AG04450 (cell line): ENCODE measurements around the gene PRKAG2. TPM values are rescaled to one million over a fixed set of nuclear protein-coding genes. Genes with fewer than 3 reads are reported as not detected.
A peak's percentile ranks its signal among the peaks of the same experiment; 100 is the strongest.

Source experiments
- CTCF ChIA-PET: fragments of 300-600, 350-600 bp; formaldehyde crosslinking; extraction: SDS; loops from one replicate; lab custom pipeline; 2022; ENCODE audit warnings: antibody characterized with exemption, inconsistent platforms; lab: Charles Lee
- POLR2A ChIA-PET: fragments of 350-600 bp; formaldehyde crosslinking; extraction: SDS; loops from one replicate; lab custom pipeline; 2021; ENCODE audit warnings: antibody characterized with exemption, inconsistent platforms; lab: Yijun Ruan, JAX
- DNase-seq: peaks from one replicate; pipeline ENCODE4 v3.0.0-alpha.2; 2011; ENCODE audit warnings: low read depth, low spot score
- H3K27ac ChIP-seq: one replicate; pipeline ENCODE4 v1.5.1; 2012; ENCODE audit warnings: low read depth, low read length, control low read depth
- H3K27me3 ChIP-seq: one replicate; pipeline ENCODE4 v1.6.0; 2012; ENCODE audit warnings: low read length; ENCODE audit not compliant: control insufficient read depth, insufficient read depth
- H3K4me3 ChIP-seq: 2 replicates; pipeline ENCODE4 v1.5.1; 2011; ENCODE audit warnings: mild to moderate bottlenecking, low read depth, low read length, control low read depth
- H3K9me3 ChIP-seq: 2 replicates; pipeline ENCODE4 v1.5.1; 2012; ENCODE audit warnings: low read length; ENCODE audit not compliant: control insufficient read depth, insufficient read depth
- polyA plus RNA-seq: library from polyadenylated mRNA; depleted of rRNA; stranded (reverse); fragments of >200 nt; gene quantifications from 2 replicates; pipeline ENCODE4 v1.2.3, GENCODE V29; 2011
- TF ChIP-seq, protein P1 (sequence below): IDR thresholded peaks from 2 replicates; pipeline ENCODE4 v1.5.1; 2011; ENCODE audit warnings: low read depth, low read length, control low read depth, inconsistent platforms

PRKAG2 gene
- polyA plus RNA-seq, 1 experiment = 45.0 TPM

DNA sequence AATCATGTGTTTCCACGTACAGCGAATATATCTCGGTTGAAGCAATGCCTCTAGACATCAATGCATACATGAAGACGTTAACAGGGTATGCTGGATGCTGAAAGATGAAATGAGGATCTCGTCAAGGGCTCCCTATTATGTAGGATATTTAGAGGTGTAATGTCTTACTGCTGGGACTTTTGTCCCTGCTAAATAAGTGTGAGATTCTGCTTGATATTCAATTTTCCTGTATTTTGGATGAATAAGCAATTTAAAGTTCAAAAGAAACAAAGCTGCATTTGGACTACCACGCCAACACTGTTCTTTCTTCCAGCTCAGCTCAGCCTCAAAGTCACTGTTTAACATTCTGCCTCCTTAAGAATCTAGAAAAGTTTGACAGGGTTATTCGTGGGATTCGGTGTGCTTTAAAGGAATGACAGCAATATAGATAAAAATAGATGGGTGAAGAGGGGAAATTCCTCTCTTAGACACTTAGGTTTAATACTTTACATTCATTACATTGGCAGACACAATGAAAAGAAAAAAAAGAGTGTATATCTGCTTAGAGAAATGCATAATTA lies 247.1 kb downstream of the PRKAG2 start:
- DNase-seq = no peak
- Histone ChIP-seq H3K27ac (no peak overlapping the region), H3K9me3 (peaks cover 4% of the 10 kb centered on the region), H3K4me3 (no peak overlapping the region), H3K27me3 (no peaks in the 10 kb centered on the region)
- ChIA-PET CTCF (interaction anchor here (0.6 to 5.5 kb wide), 5 partner anchors 10 to 129 kb away, joined by 3 to 37 read pairs (median 3); no protein-coding TSS in a partner anchor), POLR2A (no interaction called here)
- TF ChIP-seq, protein P1, sequence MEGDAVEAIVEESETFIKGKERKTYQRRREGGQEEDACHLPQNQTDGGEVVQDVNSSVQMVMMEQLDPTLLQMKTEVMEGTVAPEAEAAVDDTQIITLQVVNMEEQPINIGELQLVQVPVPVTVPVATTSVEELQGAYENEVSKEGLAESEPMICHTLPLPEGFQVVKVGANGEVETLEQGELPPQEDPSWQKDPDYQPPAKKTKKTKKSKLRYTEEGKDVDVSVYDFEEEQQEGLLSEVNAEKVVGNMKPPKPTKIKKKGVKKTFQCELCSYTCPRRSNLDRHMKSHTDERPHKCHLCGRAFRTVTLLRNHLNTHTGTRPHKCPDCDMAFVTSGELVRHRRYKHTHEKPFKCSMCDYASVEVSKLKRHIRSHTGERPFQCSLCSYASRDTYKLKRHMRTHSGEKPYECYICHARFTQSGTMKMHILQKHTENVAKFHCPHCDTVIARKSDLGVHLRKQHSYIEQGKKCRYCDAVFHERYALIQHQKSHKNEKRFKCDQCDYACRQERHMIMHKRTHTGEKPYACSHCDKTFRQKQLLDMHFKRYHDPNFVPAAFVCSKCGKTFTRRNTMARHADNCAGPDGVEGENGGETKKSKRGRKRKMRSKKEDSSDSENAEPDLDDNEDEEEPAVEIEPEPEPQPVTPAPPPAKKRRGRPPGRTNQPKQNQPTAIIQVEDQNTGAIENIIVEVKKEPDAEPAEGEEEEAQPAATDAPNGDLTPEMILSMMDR = no peak

DNA sequence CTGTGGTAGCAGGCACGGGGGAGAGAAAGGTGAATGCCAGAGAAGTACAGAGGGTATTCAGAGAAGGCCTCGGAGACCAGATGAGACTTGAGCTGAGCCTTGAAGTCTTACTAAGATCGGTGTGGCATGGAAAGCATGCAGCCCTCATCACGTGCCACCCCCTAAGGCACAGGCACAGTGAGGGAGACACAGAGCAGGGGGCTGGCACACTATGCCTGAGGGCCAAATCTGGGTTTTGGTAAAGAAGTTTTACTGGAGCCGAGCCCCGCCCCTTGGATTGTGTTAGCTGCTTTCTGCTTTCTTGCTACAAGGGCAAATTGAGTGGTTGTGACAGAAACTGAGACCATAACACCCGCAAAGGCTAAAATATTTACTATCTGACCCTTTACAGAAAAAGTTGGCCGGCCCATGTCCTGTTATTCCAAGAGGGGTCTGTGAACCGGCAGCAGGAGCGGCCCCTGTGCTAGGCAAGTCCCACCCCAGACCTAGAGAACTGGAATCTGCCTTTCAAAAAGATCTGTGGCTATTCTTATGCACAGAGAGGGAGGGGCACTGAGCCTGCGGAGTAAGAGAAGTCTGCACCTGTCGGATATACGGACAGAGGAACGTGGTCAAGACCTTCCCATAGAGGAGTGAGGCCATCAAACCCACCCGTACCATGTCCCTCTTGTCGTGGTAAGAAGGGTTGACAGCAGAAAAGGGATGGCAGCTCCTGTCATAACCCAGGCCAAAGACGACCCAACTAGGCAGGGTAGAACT lies 247.9 kb downstream of the PRKAG2 start:
- ChIA-PET CTCF (interaction anchor here (5.5 kb wide), 1 partner anchor 130 kb away, joined by 37 read pairs; no protein-coding TSS in a partner anchor), POLR2A (no interaction called here)
- no peak for DNase-seq
- H3K27ac ChIP-seq = no peak overlapping the region
- H3K27me3 ChIP-seq = no peaks in the 10 kb centered on the region
- peaks cover 4% of the 10 kb centered on the region for H3K9me3 ChIP-seq
- TF ChIP-seq, protein P1 = no peak
- H3K4me3 ChIP-seq = no peak overlapping the region

DNA sequence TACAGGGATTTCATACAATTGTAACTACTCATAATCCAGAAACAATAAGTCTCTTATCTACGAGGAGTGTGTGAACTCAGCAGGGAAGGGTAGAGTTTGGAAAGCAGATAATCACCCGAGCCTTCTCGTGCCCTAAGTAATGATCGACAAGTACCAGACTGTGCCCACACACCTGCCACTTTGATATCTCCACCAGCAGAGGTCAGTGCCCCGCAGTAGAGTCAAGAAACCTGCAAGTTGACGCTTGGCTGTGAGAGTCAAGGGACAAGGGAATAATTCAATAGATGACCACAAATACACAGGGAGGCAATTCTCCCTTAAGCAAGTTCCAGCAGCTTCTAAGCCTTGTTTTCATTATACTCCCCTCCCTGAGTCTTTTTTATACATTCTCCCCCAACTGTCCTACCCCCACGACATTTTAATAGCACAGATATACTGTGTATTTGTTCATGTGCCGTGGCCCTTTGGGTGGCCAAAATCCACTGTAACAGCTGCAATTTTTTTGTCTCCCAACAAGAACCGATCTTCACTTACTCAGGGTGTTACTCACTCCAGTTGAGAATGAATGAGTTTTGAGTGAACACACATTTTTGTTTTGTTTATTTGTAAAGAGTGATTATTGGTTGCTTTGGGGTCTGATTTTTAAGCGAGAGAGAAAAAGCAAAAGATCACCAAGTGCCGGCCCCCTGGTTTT lies 250.3 kb downstream of the PRKAG2 start:
- TF ChIP-seq, protein P1 = peak; percentile 29; the same call in 1 of the 2 replicates
- ChIA-PET POLR2A (no interaction called here), CTCF (interaction anchor here (1.2 kb wide), 1 partner anchor 11 kb away, joined by 3 read pairs; no protein-coding TSS in a partner anchor)
- H3K27me3 ChIP-seq = no peaks in the 10 kb centered on the region
- H3K9me3 ChIP-seq = no peaks in the 10 kb centered on the region
- no peak overlapping the region for H3K27ac ChIP-seq
- H3K4me3 ChIP-seq = no peak overlapping the region
- DNase-seq = no peak

DNA sequence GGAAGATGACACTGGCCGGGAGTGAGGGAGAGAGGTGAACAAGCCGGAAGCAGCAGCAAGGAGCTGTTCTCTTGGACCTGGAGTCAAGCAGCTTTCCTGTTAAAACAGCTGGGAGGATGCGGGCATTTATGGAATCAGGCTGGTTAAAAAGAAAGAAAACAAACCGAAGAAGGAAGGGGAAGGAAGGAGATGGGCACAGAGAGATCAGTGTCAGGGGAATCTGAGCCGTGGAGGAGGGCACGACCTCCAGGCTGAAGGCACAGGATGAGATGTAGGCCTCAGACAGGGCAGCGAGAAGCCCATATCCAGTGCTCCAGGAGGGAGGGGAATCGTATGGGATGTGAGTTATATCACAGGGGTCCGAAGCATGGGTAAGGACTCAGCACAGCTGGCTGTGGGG lies 251.3 kb downstream of the PRKAG2 start:
- Histone ChIP-seq H3K27ac (no peak overlapping the region), H3K4me3 (no peak overlapping the region), H3K27me3 (no peaks in the 10 kb centered on the region), H3K9me3 (no peaks in the 10 kb centered on the region)
- TF ChIP-seq, protein P1 = no peak
- CTCF ChIA-PET = interaction anchor here (1.2 kb wide), 1 partner anchor 10 kb away, joined by 3 read pairs; no protein-coding TSS in a partner anchor
- POLR2A ChIA-PET = no interaction called here
- no peak for DNase-seq
